Stimulated activated CD4-positive, alpha-beta T cell treated with anti-CD3 and anti-CD28 coated beads, TNF-alpha, amount 100 ng/mL, for 48 hours (primary cell): ENCODE data around the gene PCGF3.
"Not testable (repeated sequence)": the region's sequence is repeated elsewhere in the genome, so short reads cannot be mapped to it uniquely, and the experiment has no call there.

Experiments
- DNase-seq, 3 donors: peaks; one replicate each; pipeline ENCODE4 v3.0.0-alpha.2; 2020; ENCODE audit warnings: low read depth in 3 of 3

PCGF3 gene

GRCh38 chr4:763191-763810, 57.7 kb downstream of the PCGF3 start:
- no peak for DNase-seq

DNA sequence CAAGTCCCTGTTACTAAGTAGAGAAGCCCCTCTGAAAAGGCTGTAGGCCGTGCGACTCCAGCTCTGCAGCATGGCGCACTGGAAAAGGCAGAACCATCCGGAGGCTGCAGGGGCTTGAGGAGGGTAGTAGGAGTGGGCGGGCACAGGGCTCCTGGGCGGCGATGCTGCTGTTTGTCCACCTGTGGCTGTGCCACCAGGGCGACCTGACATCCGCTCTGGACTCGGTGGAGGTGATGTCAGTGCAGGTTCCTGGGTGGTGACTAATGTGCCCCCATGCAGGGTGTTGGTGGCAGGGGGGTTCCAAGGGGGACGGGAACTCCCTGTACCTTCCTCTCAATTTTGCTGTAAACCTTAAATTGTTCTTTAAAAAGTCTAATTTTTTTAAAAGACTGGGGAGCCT, 58.3 kb downstream of the PCGF3 start:
- no peak for DNase-seq

DNA sequence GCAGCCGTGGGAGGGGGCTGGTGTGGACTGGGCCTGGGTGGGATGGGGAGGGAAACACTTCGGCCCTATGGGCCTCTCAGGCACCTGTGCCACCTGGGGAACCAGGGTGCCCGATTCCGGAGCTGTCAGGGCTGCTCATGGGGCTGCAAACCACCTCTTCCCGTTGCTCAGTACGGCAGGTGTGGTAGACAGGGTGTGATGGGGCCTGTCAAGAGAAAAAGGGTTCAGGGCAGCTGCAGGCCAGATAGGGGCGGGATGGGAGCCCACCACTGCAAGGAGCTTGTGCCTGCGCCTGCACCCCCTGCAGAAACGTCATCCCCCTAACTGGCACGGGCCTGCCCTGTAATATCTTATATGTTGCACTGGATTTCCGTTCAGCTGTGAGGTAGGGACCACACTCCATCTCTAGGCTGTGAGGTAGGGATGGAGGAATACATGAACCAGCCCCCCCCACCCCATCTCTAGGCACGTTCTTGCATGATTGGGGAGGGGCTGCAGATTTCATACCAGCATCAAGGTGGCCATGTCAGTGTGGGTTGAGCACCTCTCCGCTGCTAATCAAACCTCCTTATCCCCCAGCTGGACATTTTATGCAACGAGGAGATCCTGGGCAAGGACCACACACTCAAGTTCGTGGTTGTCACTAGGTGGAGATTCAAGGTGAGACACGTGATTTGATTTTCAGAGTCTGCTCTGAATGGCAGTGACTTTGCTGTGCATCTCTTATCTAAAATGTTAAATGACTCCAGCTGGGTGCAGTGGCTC, 59.0 kb downstream of the PCGF3 start:
- no peak for DNase-seq

GRCh38 chr4:766152-766515, 60.5 kb downstream of the PCGF3 start:
- no peak for DNase-seq

- no peak for DNase-seq
Measured at GRCh38 chr4:766559-767283, 61.1 kb downstream of the PCGF3 start.

GRCh38 chr4:768076-768475, 62.4 kb downstream of the PCGF3 start:
- no peak for DNase-seq

DNA sequence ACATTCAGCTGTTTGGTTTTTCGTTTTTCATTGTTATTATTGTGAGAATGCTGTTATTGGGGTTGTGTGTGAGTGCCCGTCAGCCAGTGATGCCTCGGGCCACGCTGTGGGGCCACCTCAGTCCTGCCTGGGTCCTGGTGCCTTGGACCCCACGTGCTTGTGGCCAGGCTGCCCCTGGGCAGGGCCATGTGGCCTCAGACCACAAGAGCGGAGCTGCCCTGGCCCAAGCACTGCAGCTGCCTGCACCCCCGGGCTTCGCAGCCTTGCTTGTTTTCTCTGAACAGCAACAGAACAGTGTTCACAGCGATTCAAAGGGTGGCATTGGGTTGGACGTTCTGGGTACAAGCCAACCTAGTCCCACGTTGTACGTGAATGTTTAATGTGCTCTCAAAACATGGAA, 63.4 kb downstream of the PCGF3 start:
- DNase-seq, result no peak

DNA sequence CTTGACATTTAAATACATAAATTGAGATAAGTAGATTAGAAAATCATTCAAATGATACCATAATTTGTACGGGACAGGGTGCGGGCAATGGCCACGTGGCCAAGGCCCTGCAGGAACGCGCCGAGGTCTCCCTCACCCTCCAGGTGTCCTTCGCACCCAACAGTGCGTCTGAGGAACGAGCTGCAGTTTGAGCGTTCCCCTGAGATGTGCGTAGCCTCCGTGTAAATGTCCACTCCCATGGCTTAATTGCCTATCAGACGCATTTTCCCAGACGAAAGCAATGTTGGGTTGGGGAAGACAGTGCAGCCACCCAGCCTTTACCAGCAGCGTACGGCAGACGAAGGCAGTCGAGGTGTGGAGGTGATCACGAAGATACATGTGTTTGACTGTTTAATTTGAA, 63.9 kb downstream of the PCGF3 start:
- no peak for DNase-seq

- DNase-seq, result no peak
Measured at GRCh38 chr4:770022-770421, 64.4 kb downstream of the PCGF3 start.

- no peak for DNase-seq
Measured at GRCh38 chr4:771464-771863, 65.8 kb downstream of the PCGF3 start.

GRCh38 chr4:772118-772517, 66.5 kb downstream of the PCGF3 start:
- no peak for DNase-seq

- no peak for DNase-seq
Measured at GRCh38 chr4:772776-773175, 67.1 kb downstream of the PCGF3 start.

DNA sequence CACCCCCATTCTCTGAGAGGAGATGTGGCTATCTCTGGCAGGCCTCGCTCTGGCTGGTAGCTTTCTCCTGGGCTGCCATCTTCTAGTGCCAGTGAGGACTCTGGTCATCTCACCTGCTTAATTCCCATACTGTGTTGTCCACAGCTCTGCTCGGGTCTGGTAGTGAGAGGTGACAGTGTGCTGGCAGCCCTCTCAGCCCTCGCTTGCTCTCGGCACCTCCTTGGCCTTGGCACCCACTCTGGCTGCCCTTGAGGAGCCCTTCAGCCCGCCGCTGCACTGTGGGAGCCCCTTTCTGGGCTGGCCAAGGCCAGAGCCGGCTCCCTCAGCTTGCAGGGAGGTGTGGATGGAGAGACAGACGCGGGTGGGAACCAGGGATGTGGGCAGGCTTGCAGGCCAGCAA, 67.6 kb downstream of the PCGF3 start:
- no peak for DNase-seq

- not testable (repeated sequence) for DNase-seq
Measured at GRCh38 chr4:774419-775092, 68.9 kb downstream of the PCGF3 start.

DNA sequence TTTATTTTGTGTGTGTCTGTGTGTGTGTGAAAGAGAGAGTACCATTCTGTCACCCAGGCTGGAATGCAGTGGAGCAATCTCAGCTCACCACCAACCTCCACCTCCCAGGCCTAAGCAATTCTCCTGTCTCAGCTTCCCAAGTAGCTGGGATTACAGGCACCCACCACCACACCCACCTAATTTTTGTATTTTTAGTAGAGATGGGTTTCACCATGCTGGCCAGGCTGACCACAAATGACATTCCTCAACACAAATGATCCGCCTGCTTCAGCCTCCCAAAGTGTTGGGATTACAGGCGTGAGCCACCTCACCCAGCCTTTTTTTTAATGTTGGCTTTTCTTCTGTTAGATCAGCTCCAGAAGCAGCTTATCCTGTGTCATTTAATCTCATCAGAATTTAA, 69.9 kb downstream of the PCGF3 start:
- not testable (repeated sequence) for DNase-seq

DNA sequence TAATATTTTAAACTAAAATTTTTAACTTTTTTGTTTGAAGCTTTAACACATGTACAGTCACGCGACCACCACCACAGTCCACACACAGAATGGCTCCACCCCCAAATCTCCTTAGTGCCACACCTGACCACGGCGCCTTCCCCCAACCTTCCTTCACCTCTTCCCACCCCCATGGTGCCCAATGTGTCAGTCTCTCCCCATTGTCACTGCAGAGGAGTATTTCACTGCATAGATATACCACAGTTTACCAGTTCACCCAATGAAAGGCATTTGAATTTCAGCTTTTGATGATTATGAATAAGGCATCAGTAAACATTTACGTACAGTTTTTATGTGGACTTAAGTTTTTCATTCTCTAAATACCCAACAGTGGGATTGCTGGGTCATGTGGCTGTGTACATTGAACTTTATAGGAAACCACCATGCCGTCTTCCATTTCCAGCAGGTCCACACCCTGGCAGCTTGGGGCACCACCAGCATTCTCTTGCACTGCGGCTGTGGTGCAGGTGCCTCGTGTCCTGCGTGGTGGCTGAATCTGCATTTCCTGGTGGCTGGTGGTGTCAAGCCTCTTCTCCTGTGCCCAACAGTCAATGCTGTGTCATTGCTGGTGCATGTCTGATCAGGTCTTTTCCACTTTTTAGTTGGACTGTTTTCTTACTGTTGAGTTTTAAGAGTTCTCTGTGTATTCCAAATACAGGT, 71.3 kb downstream of the PCGF3 start:
- DNase-seq, result no peak

DNA sequence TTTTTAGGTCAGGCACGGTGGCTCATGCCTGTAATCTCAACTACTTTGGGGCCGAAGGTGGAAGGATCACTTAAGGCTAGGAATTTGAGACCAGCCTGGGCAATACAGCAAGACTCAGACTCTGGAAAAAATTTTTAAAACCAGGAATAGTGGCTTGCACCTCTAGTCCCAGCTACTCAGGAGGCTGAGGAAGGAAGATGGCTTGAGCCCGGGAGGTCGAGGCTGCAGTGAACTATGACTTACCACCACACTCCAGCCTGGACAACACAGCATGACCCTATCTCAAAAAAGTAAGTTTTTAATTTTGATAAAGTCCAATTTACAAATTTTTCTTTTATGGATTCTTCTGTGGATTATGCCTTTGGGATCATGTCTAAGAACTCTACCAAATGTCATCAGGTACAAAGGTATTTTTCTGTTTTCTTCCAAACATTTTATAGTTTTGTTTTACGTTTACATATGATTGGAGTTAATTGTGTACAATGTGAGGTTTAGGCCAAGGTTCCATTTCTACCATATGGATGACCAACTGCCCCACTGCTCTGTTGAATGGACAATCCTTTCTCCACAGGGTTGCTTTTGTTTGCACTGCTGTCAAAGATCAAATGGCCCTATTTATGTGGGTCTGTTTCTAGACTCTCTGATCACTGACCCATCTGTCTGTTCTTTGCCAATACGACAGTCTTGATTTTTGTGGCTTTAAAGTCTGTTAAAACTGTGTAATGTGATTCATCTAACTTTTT, 72.1 kb downstream of the PCGF3 start:
- DNase-seq, result no peak

DNA sequence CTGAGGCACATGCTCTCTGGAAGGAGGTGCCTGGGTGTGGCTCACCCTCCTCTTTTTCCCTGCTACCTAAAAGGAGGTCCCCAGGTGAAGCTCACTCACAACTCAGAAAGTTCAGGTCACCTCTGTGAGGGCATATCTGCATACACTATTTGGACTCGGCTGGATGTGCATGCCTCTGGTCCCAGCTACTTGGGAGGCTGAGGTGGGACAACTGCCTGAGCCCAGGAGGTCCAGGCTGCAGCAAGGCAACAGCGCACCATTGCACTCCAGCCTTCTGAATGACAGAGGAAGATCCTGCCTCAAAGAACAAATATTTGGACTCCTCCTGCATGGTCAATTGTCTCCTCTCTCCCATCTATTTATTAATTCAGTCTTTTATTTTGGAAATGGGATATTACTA, 73.9 kb downstream of the PCGF3 start:
- DNase-seq, result no peak

GRCh38 chr4:780255-780654, 74.6 kb downstream of the PCGF3 start:
- DNase-seq, result not testable (repeated sequence)

DNA sequence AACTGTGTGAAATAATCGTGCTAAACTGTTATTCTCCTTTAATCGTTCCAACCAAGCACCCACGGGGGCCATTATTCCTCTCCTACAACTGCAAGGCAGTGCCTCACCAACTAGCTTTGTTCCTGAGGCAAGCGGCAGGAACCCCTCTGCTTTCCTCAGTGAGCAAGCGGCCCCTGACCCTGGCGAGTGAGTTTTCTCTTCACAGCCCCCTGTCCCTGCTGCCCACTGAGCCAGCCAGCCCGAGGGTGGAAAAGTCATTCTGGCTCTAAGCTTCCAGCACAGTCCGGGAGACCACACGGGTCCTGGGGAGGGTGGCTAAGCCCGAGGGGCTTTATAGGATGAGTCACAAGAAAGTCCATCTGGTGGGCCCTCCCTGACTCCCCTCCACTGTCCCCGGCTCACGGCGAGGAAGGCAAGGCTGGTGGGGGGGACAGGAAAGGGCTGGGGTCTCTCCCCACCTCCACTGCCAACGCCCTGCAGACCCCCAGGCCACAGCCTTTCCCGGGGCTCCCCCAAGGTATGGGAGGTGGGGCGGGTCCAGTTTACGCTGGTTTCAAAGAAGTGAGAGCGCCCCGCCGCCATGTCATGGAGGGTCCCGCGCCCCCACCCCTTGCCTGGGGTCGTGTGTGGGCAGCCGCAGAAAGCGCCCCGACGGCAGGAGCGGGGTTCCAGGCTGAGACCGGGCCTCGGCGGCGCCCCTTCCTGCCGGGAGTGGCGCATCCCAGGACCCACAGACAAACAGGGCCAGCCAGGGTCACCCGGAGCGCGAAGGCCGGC, 75.3 kb downstream of the PCGF3 start:
- no peak for DNase-seq
